ENCODE measurements around the gene ALG10.
"Not testable (repeated sequence)": the region's sequence is repeated elsewhere in the genome, so short reads cannot be mapped to it uniquely, and the experiment has no call there.

ALG10 gene, protein sequence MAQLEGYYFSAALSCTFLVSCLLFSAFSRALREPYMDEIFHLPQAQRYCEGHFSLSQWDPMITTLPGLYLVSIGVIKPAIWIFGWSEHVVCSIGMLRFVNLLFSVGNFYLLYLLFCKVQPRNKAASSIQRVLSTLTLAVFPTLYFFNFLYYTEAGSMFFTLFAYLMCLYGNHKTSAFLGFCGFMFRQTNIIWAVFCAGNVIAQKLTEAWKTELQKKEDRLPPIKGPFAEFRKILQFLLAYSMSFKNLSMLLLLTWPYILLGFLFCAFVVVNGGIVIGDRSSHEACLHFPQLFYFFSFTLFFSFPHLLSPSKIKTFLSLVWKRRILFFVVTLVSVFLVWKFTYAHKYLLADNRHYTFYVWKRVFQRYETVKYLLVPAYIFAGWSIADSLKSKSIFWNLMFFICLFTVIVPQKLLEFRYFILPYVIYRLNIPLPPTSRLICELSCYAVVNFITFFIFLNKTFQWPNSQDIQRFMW

DNA sequence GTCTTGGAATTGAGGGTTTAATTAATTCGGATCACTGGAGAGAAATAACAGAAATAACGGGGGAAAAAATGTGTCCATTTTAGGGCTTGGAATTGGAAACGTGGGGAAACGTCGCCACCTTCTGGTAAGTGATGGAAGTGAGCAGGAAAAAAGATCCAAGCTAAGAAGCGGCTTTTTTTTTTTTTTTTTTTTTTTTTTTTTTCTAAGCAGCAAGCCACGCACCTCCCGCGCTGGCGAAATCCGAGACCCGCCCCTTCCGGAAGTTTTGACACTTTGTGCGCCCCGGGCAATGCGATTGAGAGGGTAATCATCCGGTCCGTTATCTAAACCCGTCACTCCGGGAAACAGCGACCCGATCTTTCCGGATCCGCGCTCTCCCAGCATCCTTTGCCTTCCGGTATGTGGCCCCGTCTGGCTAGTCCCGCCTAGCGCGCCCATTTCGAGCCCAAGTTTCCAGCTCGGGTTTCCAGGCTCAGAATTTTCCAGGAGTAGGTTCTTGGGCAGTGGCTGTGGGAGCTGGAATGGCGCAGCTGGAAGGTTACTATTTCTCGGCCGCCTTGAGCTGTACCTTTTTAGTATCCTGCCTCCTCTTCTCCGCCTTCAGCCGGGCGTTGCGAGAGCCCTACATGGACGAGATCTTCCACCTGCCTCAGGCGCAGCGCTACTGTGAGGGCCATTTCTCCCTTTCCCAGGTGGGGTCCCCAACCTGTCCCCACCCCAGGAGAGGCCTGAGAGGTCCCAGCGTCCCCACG, at the start of gene ALG10:
ALG10 (plus strand) TSS at position 418 of the 752 bp plus-strand sequence; CDS start at position 522, 104 bp downstream.
- DNase-seq, result peak; percentile 85 to 95

DNA sequence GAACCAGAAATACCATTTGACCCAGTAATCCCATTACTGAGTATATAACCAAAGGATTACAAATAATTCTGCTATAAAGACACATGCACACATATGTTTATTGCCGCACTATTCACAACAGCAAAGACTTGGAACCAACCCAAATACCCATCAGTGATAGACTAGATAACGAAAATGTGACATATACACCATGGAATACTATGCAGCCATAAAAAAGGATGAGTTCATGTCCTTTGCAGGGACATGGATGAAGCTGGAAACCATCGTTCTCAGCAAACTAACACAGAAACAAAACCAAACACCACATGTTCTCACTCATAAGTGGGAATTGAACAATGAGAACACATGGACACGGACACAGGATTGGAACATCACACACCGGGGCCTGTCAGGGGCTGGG, 49.4 kb upstream of the ALG10 start:
- DNase-seq, result not testable (repeated sequence)

DNA sequence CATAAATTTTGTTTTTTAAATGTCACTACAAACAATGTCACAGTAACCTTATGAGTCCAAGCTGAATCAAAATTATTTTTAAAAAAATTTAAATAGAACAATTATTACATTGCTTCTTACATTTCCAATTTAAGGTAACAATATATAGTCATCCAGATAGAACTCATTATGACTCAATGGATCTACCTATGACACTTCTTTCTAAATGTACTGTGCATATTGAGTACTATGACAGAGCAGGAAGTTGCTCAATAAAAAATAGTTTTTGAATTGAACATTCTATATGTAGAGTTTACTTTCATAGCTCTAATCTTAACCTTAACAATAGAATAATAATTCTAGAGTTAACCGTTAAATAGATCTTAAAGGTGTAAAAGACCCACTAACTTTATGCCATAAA, 44.4 kb upstream of the ALG10 start:
- no peak for DNase-seq

DNA sequence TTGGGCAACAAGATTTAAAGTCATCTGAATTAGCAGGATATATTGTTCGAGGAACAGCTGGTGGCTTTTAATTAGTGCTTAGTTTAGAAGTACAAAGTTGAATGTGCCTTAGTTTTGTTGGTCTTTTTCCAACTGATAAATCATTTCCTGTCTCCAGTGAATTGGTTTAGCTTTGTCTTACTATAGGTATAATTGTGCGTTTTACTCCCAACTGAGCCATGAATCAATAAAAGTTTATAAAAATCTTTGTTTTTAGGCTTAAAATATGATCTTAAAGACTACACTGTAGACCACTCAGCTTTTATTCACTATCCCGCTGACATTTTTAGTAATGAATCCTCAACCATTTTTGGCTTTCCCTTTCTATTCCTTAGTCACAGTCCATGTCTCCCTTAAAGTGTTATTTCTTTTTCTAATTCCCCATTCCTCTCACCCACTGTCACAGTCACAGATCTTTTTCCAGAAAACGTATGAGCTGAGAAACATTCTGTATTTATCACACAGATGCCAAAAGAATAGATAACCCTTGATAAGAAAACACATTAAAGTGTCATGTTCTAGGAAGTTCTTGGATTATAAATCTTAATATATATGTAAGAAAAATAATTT, 34.0 kb upstream of the ALG10 start:
- no peak for DNase-seq

DNA sequence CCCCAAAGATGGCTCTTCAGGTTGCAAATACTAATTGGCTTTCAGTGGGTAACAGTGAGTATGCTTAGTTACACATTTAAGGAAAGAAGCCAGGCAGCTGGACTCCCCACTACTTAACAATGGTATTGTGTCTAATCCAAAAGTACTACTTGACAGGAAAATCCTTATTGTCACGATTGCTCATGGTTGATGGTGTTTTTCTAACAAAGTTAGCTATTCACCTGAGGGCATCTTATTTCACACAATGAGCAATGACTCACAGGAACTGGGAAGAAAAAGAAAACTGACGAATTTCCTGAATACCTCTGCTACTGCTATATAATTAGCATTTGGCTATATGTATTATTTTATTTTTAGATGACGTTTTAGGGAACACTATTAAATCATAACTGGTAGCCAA, 33.4 kb upstream of the ALG10 start:
- no peak for DNase-seq

DNA sequence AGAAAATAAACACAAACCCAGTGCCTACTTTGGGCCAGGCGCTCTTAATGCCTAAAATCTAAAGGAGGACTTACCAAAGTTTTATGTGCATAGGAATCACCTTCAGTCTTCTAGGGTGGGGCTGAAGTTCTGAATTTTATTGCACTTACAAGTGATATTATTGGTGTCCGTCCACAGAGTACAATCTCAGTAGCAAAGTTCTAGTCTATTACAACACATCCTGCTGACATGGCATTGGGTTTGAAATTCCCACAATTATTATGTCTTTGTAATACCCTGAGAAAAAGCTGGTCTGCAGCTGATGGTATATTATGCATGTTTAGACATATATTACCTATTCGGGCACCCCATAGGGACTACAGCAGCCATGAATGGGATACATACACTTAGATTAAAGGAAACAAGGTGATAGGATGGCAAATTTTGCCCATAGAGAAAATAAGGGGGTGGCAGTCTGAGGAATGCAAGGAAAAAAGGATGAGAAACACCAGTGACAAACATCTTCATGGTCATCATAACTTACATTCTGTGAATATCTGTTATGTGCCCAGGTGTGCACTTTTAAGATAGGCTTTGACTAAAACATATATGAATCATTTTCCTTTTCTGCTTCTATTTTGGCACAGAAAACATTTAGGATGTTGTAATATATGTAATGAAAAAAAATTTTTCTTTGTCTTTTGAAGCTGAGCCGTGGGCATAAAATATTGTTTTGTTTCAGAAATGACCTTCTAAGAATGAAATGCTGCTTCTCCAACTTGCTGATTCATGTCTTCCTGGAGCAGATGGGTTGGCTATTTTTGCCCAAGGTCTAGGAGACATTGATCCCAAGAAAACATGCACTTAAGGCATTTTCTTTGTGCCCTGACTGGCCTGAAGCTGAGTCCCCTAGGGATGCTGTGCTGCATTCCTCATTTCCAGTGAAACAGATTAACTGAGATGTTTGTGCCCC, 27.2 kb upstream of the ALG10 start:
- no peak for DNase-seq

DNA sequence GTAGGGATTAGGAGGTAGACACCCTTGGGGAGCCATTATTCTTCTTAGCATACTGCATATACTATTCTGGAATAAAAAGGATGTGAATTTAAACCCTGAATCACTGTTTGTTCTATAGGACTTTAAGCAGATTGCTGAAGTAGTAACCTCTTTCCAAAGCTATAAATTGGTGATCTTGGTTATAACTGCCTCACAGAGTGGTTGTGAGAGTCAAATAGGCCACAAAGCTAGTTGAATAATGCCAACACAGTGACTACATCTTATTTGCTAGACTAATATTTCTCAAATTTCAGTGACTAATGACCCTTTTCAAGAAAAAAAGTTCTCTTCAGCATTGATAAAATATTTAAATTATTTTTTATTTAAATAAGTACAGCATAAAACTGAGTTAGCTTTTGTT, 13.5 kb upstream of the ALG10 start:
- not testable (repeated sequence) for DNase-seq

DNA sequence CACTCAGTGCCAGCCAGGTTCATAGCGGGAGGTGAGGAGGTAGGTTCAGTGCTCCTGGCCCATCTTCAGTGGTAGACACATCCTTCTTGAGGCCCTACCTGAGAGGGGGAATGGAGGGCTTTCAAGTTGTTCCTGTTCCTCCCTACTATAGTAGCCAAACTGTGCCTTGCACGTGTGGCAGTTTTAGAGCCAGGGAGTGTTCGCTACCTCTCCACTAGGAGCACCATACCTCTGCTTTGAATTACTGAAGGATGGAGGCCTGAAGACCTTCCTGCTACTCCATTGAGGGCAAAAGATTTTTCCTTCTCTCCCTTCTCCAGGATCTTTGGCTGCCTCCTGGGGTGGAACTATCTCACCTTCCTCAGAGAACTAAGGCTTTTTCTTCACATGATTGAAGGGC, 5.9 kb upstream of the ALG10 start:
- DNase-seq, result no peak

DNA sequence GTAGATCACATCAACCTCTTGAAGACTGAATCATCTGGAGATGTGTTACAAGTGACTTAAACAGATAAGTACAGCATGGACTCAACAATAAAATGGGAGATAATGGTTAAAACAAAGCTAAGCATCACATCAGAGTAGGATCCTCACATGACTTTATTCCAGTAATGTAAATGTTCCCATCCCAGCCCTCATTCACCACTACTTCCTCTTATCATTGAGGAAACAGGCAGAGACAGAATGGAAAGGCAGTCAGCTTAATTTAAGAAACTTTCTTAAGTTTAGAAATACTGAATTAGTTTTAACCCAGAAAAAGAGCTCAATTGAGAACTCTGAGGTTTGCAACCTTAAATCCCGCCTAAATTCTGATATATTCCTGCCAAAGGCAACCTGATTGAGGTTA, 1.2 kb upstream of the ALG10 start:
- no peak for DNase-seq

DNA sequence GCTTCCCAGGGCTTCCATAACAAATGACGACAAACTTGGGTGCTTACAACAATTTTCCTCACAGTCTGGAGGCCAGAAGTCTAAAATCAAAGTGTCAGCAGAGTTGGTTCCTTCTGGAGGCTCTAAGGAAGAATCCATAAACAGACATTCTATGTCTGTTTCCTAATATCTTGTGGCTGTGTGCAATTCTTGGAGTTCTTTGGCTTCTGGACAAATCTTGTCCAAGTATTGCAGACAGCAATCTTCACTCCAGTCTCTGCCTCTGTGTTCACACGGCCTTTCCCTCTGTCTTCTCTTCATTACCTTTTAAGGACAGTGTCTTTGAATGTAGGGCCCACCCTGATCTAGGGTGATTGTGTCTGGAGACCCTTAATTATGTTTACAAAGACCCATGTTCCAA, 5.4 kb downstream of the ALG10 start:
- not testable (repeated sequence) for DNase-seq

DNA sequence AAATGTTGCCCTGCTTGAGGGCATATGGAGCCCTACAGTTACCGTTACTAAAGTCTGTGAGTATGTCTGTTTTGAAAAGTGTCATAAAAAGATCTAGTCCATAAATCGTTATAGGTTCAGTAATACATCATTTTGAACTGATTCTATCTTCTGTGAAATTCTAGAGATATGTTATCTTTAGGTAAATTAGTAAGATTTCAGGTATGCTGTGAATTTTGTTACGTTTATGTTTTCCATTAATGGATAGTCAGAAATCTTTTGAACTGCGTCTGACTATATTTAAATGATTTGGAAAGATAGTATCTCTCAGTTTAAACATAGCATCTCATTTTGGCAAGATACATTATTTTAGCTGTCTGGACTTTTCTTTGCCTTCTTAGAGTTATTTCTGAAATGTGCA, 8.3 kb downstream of the ALG10 start:
- no peak for DNase-seq

DNA sequence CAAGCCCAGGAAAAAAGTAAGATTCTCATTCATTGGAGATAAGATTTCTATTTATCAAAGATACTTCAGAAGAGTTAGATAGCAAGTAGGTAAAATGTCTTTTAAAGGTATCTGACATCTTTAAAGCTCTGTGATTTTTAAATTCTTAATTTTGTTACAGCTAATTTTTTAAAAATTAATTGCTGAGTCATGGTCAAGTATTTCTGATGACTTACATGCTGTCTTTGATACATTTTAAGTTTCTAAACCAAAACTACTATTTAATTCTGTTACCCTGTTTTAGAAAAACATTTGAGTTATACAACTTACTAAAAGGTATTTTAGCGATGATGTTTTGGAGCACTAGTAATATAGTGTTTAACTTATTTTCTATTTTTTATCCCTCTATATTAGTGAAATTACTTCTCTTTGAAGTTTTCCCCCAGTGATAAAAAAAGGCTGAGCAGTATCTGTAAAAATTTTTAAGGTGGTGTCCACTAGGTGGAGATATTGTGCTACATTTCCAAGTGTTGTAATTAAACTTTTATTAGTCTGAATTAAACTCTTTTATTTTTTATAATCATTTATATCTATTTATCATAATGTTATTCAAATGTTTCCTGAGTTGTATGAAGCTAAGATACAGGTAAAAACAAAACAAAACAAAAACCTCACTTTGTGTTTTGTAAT, 11.5 kb downstream of the ALG10 start:
- DNase-seq, result no peak

DNA sequence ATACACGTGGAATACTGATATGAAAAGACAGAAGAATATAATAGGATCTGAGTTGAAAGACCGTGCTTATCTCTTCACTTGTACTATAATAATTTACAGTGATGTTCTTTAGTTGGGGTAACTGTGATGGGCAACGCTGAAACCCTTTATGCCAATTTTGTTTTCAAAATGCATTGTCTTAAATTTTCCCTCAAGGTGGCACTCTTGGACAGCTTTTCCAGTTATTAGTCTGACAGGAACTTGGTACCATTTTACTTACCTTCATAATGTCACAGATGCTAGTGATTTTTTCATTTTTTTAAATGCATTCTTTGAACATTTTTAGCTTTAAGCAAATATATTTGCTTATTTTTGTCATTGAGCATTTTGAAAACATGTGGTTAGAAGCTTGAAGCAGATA, 16.1 kb downstream of the ALG10 start:
- DNase-seq, result not testable (repeated sequence)

DNA sequence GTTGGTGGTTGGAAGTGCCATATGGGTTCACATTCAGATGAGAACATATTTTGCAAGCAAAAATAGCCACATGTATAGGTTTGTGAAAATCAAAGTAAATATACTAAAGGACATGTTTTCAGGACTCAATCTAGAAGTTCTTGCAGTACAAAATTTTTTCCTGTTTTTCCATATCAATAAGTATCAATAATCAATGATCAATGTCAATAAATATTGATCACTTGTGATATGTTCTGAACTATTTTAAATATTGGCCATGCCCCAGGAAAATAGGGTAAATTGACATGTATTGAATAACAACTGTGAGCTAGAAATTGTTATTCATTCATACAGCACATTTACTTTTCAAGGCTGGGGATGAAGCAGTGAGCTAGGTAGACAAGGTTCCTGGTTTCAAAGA, 24.3 kb downstream of the ALG10 start:
- no peak for DNase-seq

DNA sequence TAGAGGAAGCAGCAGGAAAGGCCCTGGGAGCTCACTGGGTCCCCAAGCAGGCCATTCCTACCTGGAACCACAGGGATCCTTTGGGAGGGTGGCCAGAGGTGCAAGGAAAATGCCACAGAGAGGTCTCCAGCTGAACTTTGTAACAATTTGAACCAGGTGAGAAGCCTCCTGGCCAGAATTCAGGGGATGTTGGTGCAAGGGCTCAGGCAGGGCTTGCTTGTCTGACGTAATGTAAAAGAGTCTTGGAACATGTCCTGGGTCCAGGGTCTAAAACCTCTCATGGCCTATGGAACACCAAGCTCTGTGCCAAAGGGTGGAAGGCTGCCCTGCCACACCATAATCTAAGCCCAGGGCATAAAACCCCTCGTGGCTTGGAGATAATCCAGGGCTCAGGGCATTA, 25.6 kb downstream of the ALG10 start:
- DNase-seq, result not testable (repeated sequence)

DNA sequence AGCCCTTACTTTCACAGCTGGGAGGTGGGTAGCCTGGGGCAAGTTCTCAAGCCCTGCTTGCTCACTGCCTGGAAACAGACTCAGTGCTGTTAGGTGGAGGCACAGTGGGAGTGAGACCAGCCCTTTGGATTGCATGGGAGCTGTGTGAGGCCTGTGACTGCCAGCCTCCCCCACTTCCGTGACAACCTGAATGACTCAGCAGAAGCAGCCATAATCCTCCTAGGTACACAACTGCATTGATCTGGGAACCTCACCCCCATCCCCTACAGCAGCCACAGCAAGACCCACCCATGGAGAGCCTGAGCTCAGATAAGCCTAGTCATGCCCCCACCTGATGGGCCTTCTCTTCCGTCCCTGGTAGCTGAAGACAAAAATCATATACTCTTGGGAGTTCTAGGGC, 26.4 kb downstream of the ALG10 start:
- no peak for DNase-seq

DNA sequence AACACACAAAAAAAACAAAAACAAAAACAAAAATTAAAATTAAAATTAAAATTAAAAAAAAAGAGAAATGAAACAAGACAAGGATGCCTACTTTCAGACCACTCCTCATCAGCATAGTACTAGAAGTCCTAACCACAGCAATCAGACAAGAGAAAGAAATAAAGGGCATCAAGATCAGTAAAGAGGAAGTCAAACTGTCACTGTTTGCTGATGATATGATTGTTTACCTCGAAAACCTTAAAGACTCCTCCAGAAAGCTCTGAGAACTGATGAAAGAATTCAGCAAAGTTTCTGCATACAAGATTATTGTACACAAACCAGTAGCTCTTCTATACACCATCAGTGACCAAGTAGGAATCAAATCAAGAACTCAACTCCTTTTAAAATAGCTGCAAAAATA, 29.2 kb downstream of the ALG10 start:
- no peak for DNase-seq

DNA sequence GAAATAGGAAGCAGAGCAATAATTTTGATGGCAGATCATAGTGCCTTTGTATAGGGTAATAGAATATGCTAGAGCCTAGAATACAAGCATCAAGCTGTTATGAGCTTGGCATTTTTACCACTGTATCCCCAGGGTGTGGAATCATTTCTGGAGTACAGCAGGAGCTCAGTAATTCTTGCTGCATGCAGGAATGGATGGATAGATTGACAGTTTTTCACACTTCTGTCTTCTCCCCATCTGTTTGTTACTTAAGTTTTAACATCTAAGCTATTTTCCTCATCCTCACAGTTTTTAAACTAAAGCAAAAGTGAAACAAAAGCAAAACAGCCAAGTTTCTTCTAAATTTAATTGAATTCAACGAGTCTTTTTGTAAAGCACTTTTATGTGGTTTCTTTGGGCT, 32.6 kb downstream of the ALG10 start:
- DNase-seq, result no peak
